GM21447 (cell line): ENCODE data around the gene NECTIN3.

Experiments
- ATAC-seq: cut with Tn5 transposase; IDR thresholded peaks from one replicate; pipeline ENCODE4 v1.9.1; 2021; ENCODE audit not compliant: unreplicated experiment

Gene NECTIN3

GRCh38 chr3:111080413-111080812 lies 8.8 kb downstream of the NECTIN3 start:
- ATAC-seq = no peak

- ATAC-seq = no peak
Measured at GRCh38 chr3:111081008-111081545, 9.5 kb downstream of the NECTIN3 start.

- ATAC-seq = no peak
Measured at GRCh38 chr3:111084911-111085310, 13.3 kb downstream of the NECTIN3 start.

- ATAC-seq = no peak
Measured at GRCh38 chr3:111087924-111088469, 16.4 kb downstream of the NECTIN3 start.

- ATAC-seq = no peak
Measured at GRCh38 chr3:111096487-111097209, 25.0 kb downstream of the NECTIN3 start.

GRCh38 chr3:111103807-111104206 lies 32.2 kb downstream of the NECTIN3 start:
- ATAC-seq = no peak

- ATAC-seq = no peak
Measured at GRCh38 chr3:111106993-111107661, 35.5 kb downstream of the NECTIN3 start.

GRCh38 chr3:111107662-111108035 lies 36.0 kb downstream of the NECTIN3 start:
- no peak for ATAC-seq

- ATAC-seq = no peak
Measured at GRCh38 chr3:111112913-111113312, 41.3 kb downstream of the NECTIN3 start.

GRCh38 chr3:111128884-111129283 lies 57.3 kb downstream of the NECTIN3 start:
- no peak for ATAC-seq

GRCh38 chr3:111130827-111131226 lies 59.2 kb downstream of the NECTIN3 start:
- no peak for ATAC-seq

- no peak for ATAC-seq
Measured at GRCh38 chr3:111134302-111134701, 62.7 kb downstream of the NECTIN3 start.

GRCh38 chr3:111151438-111151837 lies 79.8 kb downstream of the NECTIN3 start:
- ATAC-seq = no peak

- no peak for ATAC-seq
Measured at GRCh38 chr3:111152496-111152895, 80.9 kb downstream of the NECTIN3 start.

- no peak for ATAC-seq
Measured at GRCh38 chr3:111156517-111156916, 84.9 kb downstream of the NECTIN3 start.

GRCh38 chr3:111159391-111159790 lies 87.8 kb downstream of the NECTIN3 start:
- no peak for ATAC-seq

- no peak for ATAC-seq
Measured at GRCh38 chr3:111164621-111165020, 93.0 kb downstream of the NECTIN3 start.

- no peak for ATAC-seq
Measured at GRCh38 chr3:111165411-111165810, 93.8 kb downstream of the NECTIN3 start.

- no peak for ATAC-seq
Measured at GRCh38 chr3:111173328-111173900, 101.8 kb downstream of the NECTIN3 start.

- ATAC-seq = no peak
Measured at GRCh38 chr3:111173906-111174305, 102.3 kb downstream of the NECTIN3 start.

- no peak for ATAC-seq
Measured at GRCh38 chr3:111190518-111190917, 118.9 kb downstream of the NECTIN3 start.

- ATAC-seq = no peak
Measured at GRCh38 chr3:111193472-111193871, 121.9 kb downstream of the NECTIN3 start.
